Activated naive CD4-positive, alpha-beta T cell (primary cell): ENCODE data around the gene PLCH2.

Source experiments
- DNase-seq, 4 experiments: peaks; one replicate each; lab custom pipeline; 2025; lab: John Stamatoyannopoulos, UW

Gene PLCH2

DNA sequence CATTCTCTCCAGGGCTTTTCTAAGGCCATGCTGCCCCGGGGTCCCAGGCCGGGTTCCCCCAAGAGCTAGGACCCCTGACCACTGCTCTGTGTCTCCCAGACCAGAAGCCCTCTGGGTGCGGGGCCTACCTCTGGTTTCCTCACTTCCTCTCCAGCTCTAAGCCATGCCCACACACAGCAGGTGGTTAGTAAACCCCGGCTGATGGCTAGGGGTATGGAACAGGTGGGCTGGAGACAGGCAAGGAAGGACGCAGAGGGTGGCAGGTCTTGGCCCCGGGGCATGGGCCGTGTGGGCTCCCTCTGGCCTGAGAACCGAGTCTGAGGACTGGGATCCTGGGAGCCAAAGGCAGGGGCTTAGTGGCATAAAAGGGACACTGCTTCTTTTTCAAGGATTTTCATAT lies 15.9 kb upstream of the PLCH2 start:
- DNase-seq: no peak

DNA sequence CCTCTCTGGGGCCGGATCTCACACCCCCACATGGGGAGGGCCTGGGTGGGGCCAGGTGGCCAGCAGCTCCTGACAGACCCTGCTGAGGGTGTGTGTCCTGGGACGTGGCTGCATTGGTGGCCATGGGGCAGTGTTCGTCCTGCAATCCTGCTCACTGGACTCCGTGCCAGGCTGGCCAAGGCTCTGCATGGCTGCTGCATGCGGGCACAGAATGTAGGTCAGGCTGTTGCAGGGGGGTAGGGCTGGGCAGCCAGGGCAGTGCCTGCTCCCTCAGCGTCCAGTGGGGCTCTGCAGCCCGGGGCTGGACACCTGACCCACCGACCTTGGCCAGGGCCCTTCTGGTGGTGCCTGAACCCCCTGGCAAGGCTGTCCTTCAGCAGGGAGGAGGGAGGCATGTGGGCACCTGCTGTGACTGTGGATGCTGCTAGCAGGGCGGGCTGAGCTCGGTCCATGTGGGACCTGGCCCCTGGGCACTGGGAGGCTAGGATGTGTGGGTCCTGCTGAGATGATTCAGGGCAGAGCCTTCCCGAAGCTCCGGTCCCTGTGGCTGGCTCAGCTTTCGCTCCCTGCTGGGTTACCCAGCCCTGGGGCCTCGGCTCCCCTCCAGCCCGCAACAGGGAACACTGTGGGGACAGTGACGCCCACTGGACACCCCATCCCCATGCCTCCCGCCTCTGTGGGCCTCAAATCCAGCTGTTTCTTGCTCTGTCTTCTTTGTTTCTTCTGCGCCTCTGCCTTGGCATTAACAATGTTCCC lies 14.9 kb upstream of the PLCH2 start:
- DNase-seq: no peak

DNA sequence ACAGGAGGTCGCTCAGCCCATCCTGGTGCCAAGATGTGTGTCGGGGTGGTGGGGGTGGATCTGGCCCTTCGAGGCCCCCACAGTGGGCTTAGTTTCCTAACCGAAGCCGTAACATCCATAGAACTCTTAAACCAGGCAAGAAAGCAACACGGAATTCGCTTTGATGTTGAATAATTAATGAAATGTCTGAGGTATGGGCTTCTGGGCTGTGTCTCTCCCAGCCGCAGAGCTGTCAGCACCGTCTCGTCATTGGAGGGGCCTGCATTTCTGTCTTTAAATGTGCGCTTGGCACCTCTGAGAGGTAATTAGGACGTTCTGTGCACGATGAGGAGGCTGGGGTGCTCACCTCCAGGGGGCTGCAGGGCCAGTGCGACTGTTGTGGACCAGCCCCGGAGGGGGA lies 13.3 kb upstream of the PLCH2 start:
- DNase-seq: no peak

DNA sequence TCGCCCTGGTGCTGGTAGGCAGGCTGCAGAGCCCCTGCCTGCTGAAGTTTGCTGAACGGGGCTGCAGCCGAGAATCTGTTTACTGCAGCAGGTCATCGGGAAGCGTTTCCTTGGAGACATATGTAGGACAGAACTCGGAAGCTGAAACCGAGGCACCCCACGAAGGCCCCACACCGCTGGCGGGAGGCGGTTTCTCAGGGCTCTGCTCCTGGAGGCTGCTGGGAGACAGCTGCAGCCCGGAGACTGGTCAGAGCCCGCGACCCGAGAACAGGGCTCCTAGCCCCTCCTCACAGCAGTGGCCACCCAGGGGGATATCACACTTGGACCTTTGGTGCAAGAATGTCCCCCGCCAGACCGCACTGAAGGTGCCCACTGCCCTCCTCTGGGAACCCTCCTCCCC lies 12.7 kb upstream of the PLCH2 start:
- DNase-seq: no peak

DNA sequence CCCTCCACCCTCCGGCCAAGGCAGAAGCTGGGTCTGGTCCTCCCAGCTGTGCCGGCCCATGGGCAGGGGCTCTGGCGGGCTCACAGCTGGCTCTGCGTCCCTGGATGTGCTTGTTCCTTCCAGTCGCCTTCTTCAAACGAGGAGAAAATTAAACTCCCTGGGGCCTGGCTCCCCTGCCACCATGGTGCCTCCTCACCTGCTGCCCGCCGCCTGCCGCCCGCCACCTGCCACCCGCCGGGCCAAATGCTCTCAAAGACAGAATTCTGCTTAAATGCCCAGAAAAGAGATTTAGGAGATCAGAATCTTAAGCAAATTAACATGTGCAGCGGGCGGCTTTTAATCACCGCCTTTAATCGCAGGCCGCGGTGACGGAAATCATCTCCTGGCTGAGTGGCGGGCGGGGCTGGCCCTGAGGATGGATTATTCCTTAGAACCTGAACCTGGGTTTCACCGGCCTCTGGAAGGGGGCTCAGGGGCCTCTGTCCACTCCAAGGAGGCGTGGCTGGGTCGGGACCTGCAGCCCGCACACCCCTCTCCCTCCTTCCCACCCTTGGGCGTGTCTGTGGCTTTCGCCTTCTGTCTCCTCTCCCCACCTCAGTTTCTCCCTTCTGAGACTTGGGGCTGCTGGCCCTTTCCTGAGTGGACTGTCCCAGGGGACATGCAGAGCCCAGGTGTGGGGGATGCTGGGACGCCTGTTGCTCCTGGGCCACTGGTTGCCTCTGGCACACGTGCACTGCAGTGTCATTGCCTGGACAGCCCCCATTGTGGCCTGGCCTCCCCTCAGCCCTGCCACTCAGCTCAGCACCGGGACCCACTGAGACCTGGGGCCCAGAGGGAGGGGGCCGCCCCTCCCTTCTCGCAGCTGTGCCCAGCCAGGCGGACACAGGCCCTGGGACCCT lies 10.5 kb upstream of the PLCH2 start:
- DNase-seq: no peak

DNA sequence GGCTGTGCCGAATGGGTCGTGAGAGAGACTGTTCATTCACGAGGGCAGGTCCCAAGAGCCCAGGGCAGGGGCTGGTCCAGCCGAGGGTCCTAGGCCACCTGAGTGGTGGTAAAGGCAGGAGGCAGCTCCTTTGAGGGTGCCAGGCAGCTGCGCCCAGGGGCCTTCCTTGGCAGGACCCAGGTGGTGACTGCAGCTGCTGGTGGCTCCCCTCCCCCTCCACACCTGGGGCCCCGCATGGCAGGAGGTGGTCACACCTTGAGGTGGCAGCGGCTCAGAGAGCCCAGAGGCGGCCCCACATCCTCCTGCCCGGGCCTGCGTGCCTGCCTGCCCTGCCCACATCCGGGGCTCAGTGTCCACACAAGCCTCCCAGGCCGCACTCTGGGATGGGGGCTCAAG lies 9.8 kb upstream of the PLCH2 start:
- DNase-seq: no peak

DNA sequence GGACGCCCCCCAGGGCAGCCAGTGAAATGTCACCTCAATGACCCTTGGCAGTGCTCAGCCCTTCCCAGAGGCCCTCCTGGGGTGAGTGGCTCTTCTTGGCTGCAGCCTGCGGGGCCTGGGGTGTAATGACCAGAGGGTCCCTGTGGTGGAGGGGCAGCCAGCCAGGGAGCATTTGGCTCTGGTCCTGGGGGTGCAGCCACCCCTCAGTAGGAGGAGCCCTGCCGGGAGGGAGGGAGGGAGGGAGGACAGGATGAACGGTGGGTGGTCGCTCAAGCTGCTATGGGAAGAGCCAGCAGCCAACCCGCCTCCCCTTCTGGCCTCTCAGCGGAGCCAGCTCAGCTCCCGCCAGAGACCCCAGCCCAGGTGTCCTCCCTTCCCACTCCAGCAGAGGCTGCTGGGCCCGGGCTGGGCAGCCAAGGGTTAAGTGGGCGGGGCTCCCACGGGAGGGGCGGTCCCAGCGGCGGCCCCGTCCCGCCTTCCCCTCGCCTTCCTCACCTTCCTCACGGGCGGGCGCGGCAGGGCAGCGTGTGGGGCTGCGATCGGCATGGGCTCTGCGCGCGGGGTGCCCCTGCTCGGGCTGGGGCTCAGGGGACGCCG lies 9.0 kb upstream of the PLCH2 start:
- DNase-seq: peak in 1 of 4 experiments; percentile 8

DNA sequence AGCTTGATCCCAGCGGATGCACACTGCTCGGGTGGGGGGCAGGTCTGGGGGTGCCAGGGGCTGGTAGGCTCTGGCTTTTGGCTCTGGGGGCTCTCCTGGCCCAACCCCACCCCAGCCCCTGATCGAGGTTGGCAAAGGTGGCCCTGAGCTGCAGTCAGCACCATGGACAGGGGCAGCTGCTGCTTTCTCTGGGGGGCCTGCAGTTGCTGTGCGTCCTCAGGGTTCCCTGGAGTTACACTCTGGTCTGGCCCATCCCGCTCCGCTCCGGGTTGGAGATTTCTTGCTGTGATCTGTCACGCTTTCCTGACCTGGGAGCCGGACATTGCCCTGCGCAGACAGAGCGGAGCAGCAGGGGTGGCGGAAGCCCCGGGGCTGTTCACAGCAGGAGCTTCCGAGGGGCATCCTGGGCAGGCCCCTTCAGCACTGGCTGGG lies 8.0 kb upstream of the PLCH2 start:
- peak in 3 of 4 experiments; percentile 10 to 27 (median 24) for DNase-seq

DNA sequence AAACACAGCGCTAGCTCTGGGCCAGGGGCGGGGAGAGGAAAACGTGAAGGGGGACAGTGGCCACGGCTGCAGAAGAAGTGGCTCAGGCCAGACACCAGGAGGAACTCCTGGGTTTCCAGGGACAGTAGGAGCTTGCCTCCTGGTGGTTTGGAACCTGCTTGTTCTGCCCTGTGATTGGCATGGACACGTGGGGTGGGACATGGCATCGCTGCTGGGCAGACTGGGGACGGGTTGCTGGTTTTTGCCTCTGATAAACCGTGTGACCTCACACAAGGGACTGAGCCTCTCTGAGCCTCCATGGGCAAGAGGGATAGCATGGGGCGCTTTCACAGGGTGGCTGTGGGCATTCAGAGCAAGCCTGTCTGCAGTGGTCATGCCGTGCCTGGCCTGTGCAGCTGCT lies 7.5 kb upstream of the PLCH2 start:
- no peak for DNase-seq

DNA sequence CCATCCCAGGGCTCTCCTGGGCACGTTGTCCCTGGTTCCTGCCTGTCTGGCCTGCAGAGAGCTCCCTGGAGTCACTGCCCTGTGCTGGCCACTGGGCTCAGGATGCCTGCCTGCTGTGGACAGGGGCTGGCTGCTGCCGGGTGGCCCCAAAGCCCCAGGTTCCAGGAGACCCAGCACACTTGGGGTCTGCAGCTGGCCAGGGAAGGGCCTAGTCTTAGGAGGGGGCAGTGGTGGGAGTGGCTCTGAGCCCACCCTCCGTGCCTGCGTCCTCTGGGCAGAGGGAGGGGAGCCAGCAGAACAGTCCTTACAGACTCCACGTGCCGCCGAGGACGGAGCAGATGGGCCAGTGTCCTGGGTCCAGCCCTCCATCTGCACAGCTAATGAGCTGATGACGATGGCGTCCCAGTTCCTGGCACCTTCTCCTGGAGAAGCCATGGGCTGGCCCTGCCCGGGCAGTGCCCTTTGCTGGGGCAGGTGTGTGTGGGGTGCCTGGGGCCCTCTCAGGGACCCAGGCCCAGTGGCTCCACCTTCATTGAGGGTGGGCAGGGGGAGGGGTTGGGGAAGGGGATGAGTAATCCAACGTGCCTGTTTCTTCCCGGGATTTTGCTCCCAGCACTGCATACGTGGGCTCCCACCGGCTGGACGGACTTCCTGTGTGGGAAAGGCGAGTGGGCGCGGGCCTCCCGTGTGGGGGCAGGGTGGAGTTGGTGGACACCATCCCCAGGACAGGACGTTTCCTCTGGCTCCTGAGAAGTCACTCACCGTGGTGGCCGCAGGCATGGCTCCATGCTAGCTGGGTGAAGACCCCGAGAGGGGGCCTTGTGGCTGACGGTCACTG lies 6.8 kb upstream of the PLCH2 start:
- DNase-seq: no peak

DNA sequence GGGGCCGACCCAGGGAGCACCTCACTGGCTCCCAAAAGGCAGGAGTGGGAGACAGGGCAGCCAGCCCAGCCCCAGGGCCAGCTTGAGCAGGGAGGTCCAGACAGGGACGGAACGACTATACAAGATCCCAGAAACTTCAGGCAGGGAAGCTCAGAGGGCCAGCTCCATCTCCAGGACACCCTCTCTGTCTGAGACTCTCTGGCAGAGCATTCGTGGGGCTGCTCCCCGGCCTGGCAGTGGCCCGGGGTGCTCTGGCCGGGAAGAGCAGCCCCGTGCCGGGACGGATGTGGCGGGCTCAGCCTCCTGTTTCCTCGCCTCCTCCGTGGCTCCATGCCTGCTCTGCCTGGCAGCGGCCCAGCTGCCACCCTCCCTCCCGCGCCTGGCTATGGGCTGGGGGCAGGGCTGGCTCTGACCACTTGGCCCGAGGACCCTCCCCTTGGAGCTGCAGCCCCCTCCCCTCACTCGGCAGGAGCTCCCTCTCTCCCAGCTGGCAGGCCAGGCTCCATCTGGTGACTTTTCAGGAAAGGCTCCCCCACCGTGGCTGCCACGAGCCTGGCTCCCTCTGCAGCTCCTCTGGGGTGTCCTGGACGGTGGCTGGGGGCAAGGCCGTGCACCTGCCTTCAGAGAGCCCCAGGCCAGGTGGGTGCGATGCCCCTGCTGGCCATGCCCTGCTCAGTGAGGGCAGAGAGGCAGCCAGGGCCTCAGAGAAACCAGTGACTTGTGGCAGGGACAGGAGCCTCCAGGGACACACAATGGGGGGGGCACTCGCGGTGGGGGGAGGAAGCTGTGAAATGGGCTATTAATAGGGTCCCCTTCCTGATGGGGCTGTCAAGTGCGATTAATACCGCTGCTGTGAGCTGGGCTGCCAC lies 5.6 kb upstream of the PLCH2 start:
- no peak for DNase-seq

DNA sequence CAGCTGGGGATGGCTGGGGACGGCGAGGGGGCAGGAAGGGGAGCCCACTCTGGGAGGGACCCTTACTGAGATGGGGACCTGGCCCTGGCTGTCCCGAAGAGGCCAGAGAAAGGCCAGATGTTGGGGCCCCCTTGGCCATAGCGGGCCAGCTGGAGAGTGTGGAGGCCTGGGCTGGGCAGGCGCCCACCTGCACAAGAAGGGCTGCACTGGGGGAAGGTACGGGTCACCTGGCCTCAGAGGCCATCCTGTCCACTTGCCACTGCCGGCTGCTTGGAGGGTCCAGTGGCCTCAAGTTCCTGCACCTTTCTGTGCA lies 5.0 kb upstream of the PLCH2 start:
- no peak for DNase-seq

DNA sequence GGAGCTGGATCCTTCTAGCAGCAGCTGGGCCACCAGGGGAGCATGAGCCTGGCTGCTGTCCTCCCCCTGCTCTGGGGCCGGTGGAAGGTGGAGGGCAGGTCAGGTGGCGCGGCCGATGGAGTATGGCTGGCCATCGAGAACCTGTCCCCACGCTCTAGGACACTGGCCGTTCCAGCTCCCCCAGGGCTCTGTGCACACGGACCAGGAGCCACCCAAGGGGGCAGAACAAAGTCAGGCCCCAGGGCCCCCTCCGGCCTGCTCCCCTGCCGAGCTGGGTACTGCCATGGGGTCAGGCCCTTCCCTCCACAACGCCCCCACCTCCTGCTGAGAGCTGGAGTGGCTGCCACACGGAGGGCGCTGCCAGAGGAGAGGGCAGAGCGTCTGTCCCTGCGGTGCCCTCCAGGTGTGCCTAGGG lies 4.5 kb upstream of the PLCH2 start:
- no peak for DNase-seq

DNA sequence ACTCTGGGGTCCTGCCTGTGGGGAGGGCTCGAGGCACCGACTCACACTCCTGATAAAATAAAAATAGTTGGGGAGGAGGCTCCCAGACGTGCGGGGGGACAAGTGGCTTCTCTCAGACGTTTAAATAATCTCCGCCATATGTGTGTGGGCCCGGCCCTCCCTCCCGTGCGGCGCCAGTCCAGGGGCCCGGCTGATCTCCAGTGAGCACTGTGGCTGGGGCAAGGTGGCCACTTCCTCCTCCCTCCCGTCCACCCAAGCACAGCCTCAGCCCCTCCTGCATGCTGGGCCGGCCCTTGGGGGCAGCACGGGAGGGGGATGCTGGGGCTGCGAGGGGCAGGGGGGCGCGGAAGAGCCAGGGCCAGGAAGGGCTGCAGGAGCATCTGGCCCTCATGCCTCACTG lies 4.0 kb upstream of the PLCH2 start:
- DNase-seq: no peak

DNA sequence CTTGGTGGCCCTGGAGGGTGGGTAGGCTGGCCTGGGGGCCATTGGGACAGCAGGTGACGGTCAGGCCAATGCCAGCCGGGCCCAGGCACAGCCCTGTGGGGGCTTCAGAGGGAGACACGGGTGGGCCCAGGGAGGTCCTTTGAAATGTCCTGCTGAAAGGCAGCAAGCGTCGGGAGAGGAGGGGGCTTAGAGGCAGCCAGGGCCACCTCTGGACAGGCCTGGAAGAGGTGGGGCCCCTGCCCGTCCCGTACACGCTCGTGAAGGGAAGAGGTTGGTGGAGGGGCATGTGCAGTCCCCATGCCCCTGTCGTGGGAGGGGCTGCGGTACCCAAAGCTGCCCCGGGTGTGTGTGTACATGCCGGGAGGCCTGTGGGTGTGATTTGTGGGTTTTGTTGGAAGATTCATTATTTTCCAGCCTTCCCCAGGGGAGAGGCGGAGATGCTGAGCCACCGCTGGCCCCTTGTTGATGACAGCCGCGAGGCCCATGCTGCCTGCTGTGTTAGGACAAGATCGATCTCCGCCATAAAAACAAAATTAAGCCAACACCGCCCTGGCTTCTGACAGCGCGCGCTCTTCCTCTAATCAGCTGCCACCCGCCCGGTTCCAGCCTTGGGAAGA lies 3.4 kb upstream of the PLCH2 start:
- no peak for DNase-seq

DNA sequence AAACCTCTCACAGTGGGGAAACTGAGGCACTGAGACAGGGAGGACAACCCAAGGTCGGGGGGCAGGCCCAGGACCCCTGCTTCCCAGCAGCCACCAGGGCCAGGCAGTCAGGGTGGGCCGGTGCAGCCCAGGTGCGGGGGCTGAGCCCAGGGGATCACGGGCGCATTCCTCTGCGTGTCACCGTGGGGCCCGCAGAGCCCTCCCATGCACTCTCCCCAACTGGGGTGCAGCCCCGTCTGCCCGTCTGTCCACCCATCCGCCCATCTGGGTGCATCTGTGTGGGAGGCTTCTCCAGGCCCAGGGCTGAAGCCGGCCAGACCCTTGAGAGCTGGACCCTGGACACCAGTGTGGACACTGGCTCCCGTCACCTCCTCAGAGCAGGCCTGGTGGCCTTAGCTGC lies 2.9 kb upstream of the PLCH2 start:
- DNase-seq: no peak

DNA sequence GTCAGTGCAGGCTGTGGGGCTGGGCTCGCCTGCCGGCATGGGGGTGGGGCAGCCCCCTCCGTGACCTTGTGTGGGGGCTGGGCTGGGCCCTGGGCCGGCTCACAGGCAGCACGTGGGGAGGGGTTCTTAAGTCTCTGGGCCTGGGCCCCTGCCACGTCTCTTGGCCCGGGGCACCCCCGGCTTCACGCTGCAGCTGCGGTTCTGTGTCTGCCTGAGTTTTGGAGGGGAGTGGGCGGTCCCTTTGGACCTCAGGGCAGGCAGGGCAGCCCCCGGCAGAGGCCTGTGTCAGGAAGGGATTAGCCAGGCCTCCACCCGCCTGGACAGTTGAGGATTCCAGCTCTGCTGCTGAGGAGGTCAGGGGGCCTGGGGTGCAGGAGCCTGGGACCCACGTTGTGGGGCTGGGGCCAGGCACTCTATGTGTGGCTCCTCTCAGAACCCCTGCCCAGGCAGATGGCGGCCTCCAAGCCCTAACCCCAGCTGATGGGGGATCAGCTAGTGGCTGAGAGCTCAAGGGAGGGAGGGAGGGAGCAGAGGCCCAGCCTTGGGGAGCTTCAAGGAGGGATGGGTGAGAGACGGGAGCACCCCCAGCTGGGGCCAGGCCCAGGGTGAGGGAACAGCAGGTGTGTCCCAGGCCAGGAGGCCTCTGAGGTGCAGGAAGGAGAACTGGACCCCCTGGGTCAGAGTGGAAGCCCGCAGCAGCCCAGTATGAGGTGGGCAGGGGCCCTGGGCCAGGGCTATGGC lies 1.8 kb upstream of the PLCH2 start:
- DNase-seq: no peak

DNA sequence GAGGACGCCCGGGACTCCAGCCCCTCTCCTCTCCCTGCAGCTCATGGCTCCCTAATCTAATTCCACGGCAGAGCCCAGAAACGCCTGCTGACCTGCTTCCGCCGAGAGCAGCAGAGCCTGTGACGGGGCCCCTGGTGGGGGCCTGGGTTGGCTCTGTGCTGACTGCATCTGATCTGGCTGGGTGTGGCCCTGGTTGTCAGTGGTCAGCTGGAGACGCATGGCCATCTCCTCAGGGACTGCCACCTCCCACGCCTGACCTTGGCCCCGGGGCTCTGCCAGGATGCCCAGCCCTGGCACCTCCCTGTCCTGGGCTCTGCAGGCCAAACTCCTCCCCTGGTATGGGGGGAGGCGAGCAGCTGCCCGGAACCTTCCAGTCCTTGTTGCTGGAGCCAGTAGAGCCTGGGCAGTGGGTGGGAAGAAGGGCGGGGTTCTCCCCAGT lies 1.1 kb upstream of the PLCH2 start:
- no peak for DNase-seq

DNA sequence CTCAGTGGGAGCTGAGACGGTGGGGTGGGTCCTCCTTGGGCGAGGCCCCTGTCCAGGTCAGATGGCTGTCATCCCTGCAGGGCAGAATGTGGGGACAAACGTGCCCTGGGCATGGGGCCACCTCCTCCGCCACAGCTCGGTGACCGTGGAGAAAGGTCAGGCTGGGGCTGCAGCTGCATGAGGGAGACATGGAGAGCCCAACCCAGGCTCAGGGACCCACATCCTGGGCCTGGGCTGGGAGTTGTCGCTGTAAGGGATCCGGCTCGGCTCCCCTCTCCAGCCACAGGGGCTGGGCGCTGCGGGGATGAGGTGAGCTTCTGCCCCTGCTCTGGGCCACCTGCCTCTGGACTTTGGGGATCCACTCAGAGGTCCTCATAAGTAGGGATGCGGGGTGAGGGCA lies 518 bp upstream of the PLCH2 start:
- no peak for DNase-seq

DNA sequence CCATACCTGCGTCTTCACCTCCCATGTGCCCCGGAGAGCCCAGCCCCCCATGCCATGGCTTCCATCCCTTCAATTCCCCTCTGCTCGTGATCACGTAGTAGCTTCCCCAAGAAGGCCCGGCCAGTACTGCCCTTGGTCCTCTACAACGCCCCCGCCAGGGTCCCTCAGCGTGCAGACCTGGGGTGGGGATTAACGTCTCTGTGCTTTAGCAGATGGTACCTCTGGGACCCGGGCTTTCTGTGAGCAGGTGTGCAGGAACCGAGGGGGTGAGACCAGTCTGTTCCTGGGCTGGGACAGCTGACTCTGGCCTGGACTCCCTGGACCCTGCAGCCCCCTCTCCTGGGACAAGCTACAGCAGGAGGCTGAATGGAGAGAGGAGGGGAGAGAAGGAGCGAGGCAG lies 1.2 kb downstream of the PLCH2 start:
- no peak for DNase-seq
